A673 (cell line): ENCODE data around the gene ATP1A2. TPM values are rescaled to one million over a fixed set of nuclear protein-coding genes. Genes with fewer than 3 reads are reported as not detected.
"Not testable (repeated sequence)": the region's sequence is repeated elsewhere in the genome, so short reads cannot be mapped to it uniquely, and the experiment has no call there.

Source experiments
- BruUV-seq: library from RNA; stranded (reverse); fragments of 400-500 nt; replicated peaks from 2 replicates; lab custom pipeline; 2021; lab: Mats Ljungman, UMichigan
- CTCF ChIA-PET: fragments of 300-600 bp; sonication (Branson Sonifier 250); formaldehyde crosslinking; loops from one replicate; lab custom pipeline; 2022; ENCODE audit warnings: antibody characterized with exemption; lab: Charles Lee
- POLR2A ChIA-PET: fragments of 300-600 bp; sonication (Branson Sonifier 250); formaldehyde crosslinking; loops from one replicate; lab custom pipeline; 2022; ENCODE audit warnings: antibody characterized with exemption; ENCODE audit not compliant: low non-redundant PET; lab: Charles Lee
- DNase-seq: peaks from one replicate; pipeline ENCODE4 v3.0.0-alpha.2; 2015; ENCODE audit warnings: low spot score
- H3K27ac ChIP-seq: fragments of 200-600 bp; sonication (generic); 2 replicates; pipeline ENCODE4 v1.5.1; 2016; ENCODE audit warnings: mixed run types, low read depth, mild to moderate bottlenecking, mixed read lengths, antibody characterized with exemption, low read length; ENCODE audit not compliant: poor library complexity, severe bottlenecking
- H3K27me3 ChIP-seq: fragments of 200-600 bp; sonication (generic); replicated peaks from 2 replicates; pipeline ENCODE4 v1.6.1; 2017; ENCODE audit warnings: mixed run types, low read depth, mild to moderate bottlenecking, mixed read lengths, antibody characterized with exemption, low read length; ENCODE audit not compliant: insufficient read depth, poor library complexity
- H3K36me3 ChIP-seq: fragments of 200-600 bp; sonication (generic); 2 replicates; pipeline ENCODE4 v1.6.1; 2016; ENCODE audit warnings: mixed run types, mild to moderate bottlenecking, mixed read lengths, antibody characterized with exemption, low read length; ENCODE audit not compliant: insufficient read depth, poor library complexity, severe bottlenecking
- H3K4me1 ChIP-seq: fragments of 200-600 bp; sonication (generic); 2 replicates; pipeline ENCODE4 v1.6.1; 2017; ENCODE audit warnings: mixed run types, mild to moderate bottlenecking, mixed read lengths, antibody characterized with exemption, low read length; ENCODE audit not compliant: insufficient read depth, poor library complexity, severe bottlenecking
- H3K4me3 ChIP-seq: fragments of 200-600 bp; sonication (generic); 2 replicates; pipeline ENCODE4 v1.5.1; 2016; ENCODE audit warnings: low read depth, mixed run types, mild to moderate bottlenecking, mixed read lengths, low read length; ENCODE audit not compliant: poor library complexity, severe bottlenecking
- H3K9me3 ChIP-seq: fragments of 200-600 bp; sonication (generic); 2 replicates; pipeline ENCODE4 v1.6.1; 2016; ENCODE audit warnings: mixed run types, low read depth, mild to moderate bottlenecking, mixed read lengths, antibody characterized with exemption, low read length; ENCODE audit not compliant: poor library complexity, severe bottlenecking
- CTCF ChIP-seq: fragments of 300-800, 200-600 bp; sonication (generic); conservative IDR thresholded peaks from 2 replicates; pipeline ENCODE4 v1.5.1; 2017; ENCODE audit warnings: low read depth, mild to moderate bottlenecking, antibody characterized with exemption, low read length, moderate library complexity, mixed read lengths
- EZH2 ChIP-seq: fragments of 200-600 bp; sonication (generic); IDR thresholded peaks from 2 replicates; pipeline ENCODE4 v1.6.1; 2017; ENCODE audit warnings: borderline replicate concordance, low read depth, mild to moderate bottlenecking, mixed read lengths, antibody characterized with exemption, low read length; ENCODE audit not compliant: poor library complexity, severe bottlenecking
- intact Hi-C: fragments of 100-400 bp; cut with micrococcal nuclease; formaldehyde crosslinking; loops from one replicate; pipeline ENCODE4 v1.10.0; 2022; ENCODE audit not compliant: unreplicated experiment
- total RNA-seq: library from RNA; stranded (reverse); gene quantifications from 2 replicates; pipeline ENCODE4 v1.2.3, GENCODE V29; 2021

Gene ATP1A2
- total RNA-seq, 1 experiment from 2014 or later, result not detected

DNA sequence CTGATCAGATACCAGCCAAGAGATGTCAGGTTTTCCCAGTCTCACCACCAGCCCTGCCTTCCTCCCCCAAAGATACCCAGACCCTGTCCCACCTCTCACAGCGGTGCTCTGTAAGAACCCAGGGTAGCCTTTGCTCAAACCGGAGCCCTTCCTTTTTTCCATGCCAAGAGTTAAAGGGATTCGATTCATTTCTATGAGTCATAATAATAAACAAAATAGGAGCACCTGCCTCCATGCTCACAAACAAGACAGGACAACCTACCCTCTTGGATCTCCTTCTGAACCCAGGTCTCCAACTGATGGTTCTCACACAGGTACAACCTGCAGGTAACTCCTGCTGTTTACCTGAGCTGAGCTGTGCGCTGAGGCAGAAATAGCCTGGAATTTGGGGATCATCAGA lies 5.9 kb upstream of the ATP1A2 start:
- no peaks in the 10 kb centered on the region for H3K9me3 ChIP-seq
- no peak for DNase-seq
- intact Hi-C loops, result no loop called here
- BruUV-seq, result no TSS peak
- ChIA-PET POLR2A (no interaction called here), CTCF (interaction anchor here (1.1 kb wide), 2 partner anchors 11 to 142 kb away, joined by 3 to 8 read pairs; partner anchors contain the start of gene IGSF8)
- no peak for TF ChIP-seq EZH2
- no peak for TF ChIP-seq CTCF
- no peaks in the 10 kb centered on the region for H3K36me3 ChIP-seq
- peaks cover 5% of the 10 kb centered on the region for H3K4me1 ChIP-seq
- H3K27me3 ChIP-seq, result no peaks in the 10 kb centered on the region
- H3K27ac ChIP-seq, result no peak overlapping the region
- H3K4me3 ChIP-seq, result no peak overlapping the region

DNA sequence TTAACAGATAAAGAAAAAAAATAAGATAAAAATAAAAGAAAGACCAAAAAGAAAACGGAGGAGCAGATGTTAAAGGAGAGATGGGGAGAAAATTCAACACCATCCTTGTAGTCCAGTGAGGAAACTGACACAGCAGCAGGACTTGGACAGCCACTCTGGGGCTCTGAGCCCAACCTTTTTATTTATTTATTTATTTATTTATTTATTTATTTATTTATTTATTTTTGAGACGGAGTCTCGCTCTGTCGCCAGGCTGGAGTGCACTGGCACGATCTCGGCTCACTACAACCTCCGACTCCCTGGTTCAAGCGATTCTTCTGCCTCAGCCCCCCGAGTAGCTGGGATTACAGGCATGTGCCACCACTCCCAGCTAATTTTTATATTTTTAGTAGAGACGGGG lies 4.1 kb upstream of the ATP1A2 start:
- H3K27ac ChIP-seq, H3K9me3 ChIP-seq, H3K4me1 ChIP-seq, BruUV-seq, DNase-seq, H3K27me3 ChIP-seq, intact Hi-C loops, H3K36me3 ChIP-seq, CTCF ChIA-PET, H3K4me3 ChIP-seq, POLR2A ChIA-PET: not testable (repeated sequence)

DNA sequence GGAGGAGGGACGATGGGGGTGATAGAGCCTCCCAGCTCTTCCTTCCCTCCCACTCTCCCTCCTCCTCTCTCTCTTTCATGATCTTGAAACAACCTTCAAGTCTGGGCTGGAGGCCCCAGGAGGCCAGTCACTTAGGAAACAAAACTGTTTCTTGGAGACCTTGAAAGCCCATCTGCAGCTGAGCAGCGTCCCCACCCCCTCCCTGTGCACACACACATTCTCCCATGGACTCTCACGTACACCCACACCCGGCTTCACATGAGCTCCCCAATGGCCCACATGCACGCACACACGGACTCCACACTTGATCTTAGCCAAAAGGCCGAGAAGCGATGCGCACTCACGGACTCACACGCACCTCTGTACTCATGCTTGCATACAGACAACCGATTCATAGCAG lies 3.2 kb upstream of the ATP1A2 start:
- DNase-seq, result no peak

More for the DNA sequence above, 3.2 kb upstream of the ATP1A2 start:
- Histone ChIP-seq H3K27me3 (no peaks in the 10 kb centered on the region), H3K4me1 (peaks cover 5% of the 10 kb centered on the region), H3K9me3 (no peaks in the 10 kb centered on the region), H3K4me3 (no peak overlapping the region), H3K36me3 (no peaks in the 10 kb centered on the region), H3K27ac (no peak overlapping the region)
- ChIA-PET CTCF (interaction anchor here (0.5 to 0.6 kb wide), 2 partner anchors 11 to 34 kb away, joined by 3 to 5 read pairs; no protein-coding TSS in a partner anchor), POLR2A (no interaction called here)
- intact Hi-C loops, result no loop called here
- TF ChIP-seq CTCF (no peak), EZH2 (no peak)
- BruUV-seq, result no TSS peak
